LNCAP (cell line): Measurements from ENCODE around the gene KRTAP10-5.
"Not testable (repeated sequence)": the region's sequence is repeated elsewhere in the genome, so short reads cannot be mapped to it uniquely, and the experiment has no call there.

ENCODE experiments used
- CTCF ChIP-seq: fragments of 450-650 bp; IDR thresholded peaks from 2 replicates; pipeline ENCODE4 v1.5.1; 2017; ENCODE audit warnings: mild to moderate bottlenecking

Gene KRTAP10-5

DNA sequence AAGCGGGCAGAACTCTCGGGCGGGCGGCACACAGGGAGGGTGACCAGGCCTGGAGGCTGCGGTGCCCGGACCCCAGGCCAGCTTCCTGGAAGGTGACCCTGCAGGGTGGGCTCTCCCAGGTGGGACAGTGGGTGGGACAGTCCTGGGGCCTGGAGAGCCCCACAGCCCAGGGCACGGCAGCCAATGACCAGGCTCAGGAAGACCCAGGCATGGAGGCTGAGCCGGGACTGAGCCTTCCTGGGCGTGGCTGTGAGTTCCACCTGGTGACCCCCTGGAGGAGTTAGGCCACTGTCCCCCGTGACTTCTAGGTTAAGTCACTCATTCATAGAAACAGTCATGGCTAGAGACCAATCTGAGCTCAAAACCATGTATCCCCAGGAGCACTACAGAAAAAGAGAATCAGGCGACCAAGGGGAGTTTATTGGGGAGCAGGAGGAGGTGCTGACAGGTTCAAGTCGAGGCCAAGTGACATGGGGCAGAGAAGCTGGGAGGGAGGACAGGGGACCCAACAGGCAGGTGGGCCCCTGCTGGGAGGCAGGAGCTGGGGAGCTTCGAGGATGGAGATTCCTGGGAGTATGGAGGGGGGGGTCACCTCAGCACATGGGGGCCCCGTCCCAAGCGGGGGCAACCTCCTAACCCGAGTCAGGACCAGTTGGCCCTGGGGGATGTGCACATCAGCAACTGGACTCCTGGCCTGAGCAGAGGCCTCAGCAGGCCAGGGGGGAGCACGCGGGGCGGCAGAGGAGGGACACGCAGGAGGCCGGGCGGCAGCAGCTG lies 1.2 kb downstream of the KRTAP10-5 start:
- no peak for TF ChIP-seq CTCF

DNA sequence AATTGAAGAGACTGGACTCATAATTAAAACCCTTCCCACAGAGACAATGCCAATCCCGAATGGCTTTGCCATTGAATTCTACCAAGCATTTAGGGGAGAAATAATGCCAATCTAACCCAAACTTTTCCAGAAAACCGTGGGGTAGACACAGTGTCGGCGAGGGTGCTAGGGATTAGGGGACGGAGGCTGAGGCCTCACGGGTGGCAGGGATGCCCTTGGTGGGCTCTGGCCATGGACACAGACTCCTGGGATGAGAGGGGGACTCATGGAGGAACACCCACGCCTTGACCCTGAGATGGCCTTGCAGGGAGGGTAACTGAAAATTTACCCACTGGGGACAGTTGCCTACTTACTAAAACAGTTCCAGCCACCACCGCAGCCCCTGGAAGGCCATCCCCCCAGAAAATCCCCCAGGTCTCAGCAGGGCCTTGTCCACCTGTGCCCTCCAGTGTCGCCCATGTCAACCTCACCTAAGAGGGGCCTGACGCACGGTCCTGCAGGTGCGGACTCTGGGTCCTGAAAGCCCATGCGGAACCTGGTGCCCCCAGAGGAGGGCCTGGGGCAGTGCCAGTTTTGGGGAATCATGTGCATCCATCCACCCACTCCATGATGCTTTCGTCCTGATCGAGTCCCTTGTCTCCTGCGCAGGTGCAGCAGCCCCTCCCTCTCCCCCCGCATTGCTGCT lies 1.9 kb downstream of the KRTAP10-5 start:
- TF ChIP-seq CTCF = no peak

DNA sequence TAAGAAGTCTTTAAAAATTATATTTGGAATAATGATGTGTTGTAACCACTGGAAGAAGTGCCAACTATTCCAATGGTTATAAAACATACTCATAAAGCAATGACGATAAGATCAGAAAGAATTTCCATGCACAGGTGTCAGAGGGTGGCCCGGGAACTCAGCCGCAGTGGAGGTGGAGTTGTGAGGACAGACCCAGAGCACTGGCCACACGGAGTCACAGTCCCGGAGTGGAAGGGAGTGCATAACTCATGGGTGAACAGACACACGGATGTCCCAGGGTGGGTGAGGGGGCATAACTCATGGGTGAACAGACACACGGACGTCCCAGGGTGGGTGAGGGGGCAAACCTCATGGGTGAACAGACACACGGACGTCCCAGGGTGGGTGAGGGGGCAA lies 4.4 kb downstream of the KRTAP10-5 start:
- TF ChIP-seq CTCF = no peak

DNA sequence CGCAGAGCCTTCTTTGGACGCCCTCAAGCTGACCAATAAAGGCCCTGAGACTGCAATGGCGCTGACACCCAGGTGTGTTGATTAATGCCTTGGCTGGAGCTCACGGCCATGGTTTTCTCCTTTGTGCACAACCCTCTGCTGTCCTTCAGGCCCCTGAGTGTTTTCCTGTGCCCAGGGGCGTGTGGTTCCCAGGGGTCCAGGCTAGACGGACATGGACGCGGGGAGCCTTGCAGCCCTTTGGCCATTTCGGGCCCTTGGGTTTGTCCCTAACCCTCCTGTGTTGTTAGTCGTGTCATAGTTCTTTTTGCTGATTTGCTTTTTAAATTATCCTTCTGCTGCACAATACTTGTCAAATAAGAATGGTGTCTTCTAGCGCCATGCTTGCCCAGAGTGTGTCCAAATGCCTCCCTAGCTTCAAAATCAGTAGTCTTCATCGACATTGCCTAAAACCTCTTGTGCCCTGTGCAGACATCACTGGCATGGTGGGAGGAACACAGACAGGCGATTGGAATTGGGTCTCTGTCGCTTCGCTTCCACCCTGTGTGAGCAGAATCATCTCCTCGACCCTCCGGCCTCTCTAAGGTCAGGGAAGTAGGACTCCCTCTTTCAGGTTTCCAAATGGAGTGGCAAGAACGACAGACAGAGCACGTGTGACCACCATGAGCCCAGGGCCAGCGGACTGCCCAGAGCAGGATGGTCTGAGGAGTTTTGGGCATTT lies 4.9 kb downstream of the KRTAP10-5 start:
- TF ChIP-seq CTCF = no peak

GRCh38 chr21:44574457-44575306 lies 5.7 kb downstream of the KRTAP10-5 start:
- TF ChIP-seq CTCF = no peak

- TF ChIP-seq CTCF = not testable (repeated sequence)
Observed at GRCh38 chr21:44573630-44574456, 6.6 kb downstream of the KRTAP10-5 start, which contains the start of gene KRTAP10-4. Gene KRTAP10-4 (plus strand): TSS chr21:44573729. CDS start chr21:44573759, 30 bp downstream.
